Omental fat pad (tissue), 4 donors: ENCODE results near the gene DHDDS. TPM values are rescaled to one million over a fixed set of nuclear protein-coding genes. Genes with fewer than 3 reads are reported as not detected.

Experiments
- ATAC-seq: fragments of 150-250 bp; one replicate; pipeline ENCODE4 v1.9.1; 2016; ENCODE audit warnings: mild to moderate bottlenecking, moderate library complexity; ENCODE audit not compliant: low FRiP score
- DNase-seq: peaks from one replicate; pipeline ENCODE4 v3.0.0-alpha.2; 2019; ENCODE audit warnings: low spot score
- CTCF ChIP-seq, 3 donors: fragments of 450-650 bp; IDR thresholded peaks; one replicate each; pipeline ENCODE4 v1.5.1; 2016 to 2017; ENCODE audit warnings: antibody characterized with exemption in 3 of 3, mild to moderate bottlenecking in 3 of 3, moderate library complexity in 2 of 3
- total RNA-seq, 4 donors: library from RNA; depleted of rRNA; stranded (reverse); fragments of >200 nt; gene quantifications; one replicate each; pipeline ENCODE4 v1.1.0, GENCODE V29; 2016

DHDDS gene
- total RNA-seq, 4 donors from 2014 or later: 44.9 to 117 (median 82.8) TPM

GRCh38 chr1:26517766-26518049, 85.6 kb downstream of the DHDDS start:
- TF ChIP-seq CTCF (IDR thresholded peaks at IDR 0.05): no peak
- ATAC-seq (no peak), DNase-seq (no peak)

GRCh38 chr1:26518355-26518754, 86.2 kb downstream of the DHDDS start:
- ATAC-seq (no peak), DNase-seq (no peak)
- TF ChIP-seq CTCF (IDR thresholded peaks at IDR 0.05): no peak

GRCh38 chr1:26520339-26520738, 88.2 kb downstream of the DHDDS start:
- ATAC-seq (no peak), DNase-seq (no peak)
- no peak for TF ChIP-seq CTCF (IDR thresholded peaks at IDR 0.05)

Other genes with a start within 250 kb of the DHDDS start
- not detected for gene CATSPER4, start 241.7 kb upstream of the DHDDS start, total RNA-seq
- 1 to 10 TPM; 4.3 to 6.1 (median 5.3) TPM for gene CEP85, start 198.1 kb upstream of the DHDDS start, total RNA-seq
- gene SH3BGRL3, start 152.2 kb upstream of the DHDDS start, total RNA-seq: 100 to 1,000 TPM in 1 of 4 donors, 10 to 100 TPM in 3; 42.4 to 124 (median 82.4) TPM
- 10 to 100 TPM; 12.2 to 23.8 (median 17.7) TPM for gene UBXN11, start 125.7 kb upstream of the DHDDS start, total RNA-seq
- gene CD52, start 114.4 kb upstream of the DHDDS start, total RNA-seq: 100 to 1,000 TPM in 1 of 4 donors, 10 to 100 TPM in 1, 1 to 10 TPM in 1, not detected in 1; 4.3 to 227 (median 13.2) TPM
- gene CRYBG2, start 78.2 kb upstream of the DHDDS start, total RNA-seq: not detected
- gene ZNF683, start 59.6 kb upstream of the DHDDS start, total RNA-seq: not detected
- gene LIN28A, start 21.5 kb upstream of the DHDDS start, total RNA-seq: not detected
- 100 to 1,000 TPM; 108 to 161 (median 121) TPM for gene HMGN2, start 40.1 kb downstream of the DHDDS start, total RNA-seq
- gene RPS6KA1, start 97.4 kb downstream of the DHDDS start, total RNA-seq: 10 to 100 TPM; 11.4 to 46.1 (median 28.1) TPM